ENCODE data around the gene KXD1.
"Not testable (repeated sequence)": the region's sequence is repeated elsewhere in the genome, so short reads cannot be mapped to it uniquely, and the experiment has no call there.

Gene KXD1

GRCh38 chr19:18537431-18537830 is 20.2 kb upstream of the KXD1 start:
- no peak for DNase-seq

- DNase-seq: no peak
Measured at GRCh38 chr19:18538115-18538514, 19.6 kb upstream of the KXD1 start.

GRCh38 chr19:18539372-18539771 is 18.3 kb upstream of the KXD1 start:
- no peak for DNase-seq

GRCh38 chr19:18540200-18540599 is 17.5 kb upstream of the KXD1 start:
- not testable (repeated sequence) for DNase-seq

GRCh38 chr19:18541258-18541991 is 16.2 kb upstream of the KXD1 start:
- DNase-seq: no peak

- no peak for DNase-seq
Measured at GRCh38 chr19:18541992-18542940, 15.4 kb upstream of the KXD1 start.

DNA sequence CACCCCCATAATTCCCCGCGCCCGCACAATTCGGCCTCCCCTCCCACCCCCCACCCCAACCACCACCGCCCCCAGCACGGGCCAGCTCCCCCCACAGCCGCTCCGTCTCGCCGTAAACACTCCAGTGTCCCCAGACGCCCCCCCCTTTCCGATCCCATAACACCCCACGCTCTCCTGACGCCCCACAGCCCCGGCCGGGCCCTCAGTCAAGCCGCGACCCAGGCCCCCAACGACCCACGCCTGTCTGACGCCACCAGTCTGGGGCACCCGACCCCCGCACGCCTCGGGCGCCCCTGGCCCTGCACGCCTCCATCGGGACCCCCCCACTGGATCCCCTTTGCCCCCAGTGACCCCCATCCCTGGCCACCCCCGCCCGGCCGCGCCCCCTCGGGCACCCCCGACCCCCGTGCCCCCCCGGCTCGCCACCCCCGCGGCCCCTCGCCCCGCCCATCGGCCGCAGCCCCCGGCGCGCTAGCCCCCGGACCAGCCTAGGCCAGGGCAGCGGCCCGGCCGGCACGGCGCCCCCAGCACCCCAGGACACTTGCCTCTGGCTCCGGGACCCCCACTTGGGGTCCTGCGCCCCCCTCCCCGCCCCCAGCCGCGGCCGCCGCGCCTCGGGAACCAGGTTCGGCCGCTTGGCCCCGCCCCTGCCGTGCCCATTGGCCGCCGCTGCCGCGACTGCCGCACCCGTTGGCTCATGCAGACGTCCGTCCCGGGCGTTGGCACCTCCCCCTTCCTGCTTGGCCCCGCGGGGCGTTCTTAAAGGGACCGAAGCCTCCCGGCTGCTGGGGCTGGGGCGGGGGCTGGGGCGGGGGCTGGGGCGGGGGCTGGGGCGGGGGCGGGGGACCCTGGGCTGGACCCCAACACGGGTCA is 14.5 kb upstream of the KXD1 start, which contains the start of gene FKBP8:
FKBP8 (minus strand) TSS at position 633 of the 873 bp plus-strand sequence. CDS start 1,603 bp downstream, outside the sequence.
- peak; percentile 55 to 91 for DNase-seq

GRCh38 chr19:18543814-18544475 is 13.7 kb upstream of the KXD1 start:
- peak; percentile 31 to 78 for DNase-seq

DNA sequence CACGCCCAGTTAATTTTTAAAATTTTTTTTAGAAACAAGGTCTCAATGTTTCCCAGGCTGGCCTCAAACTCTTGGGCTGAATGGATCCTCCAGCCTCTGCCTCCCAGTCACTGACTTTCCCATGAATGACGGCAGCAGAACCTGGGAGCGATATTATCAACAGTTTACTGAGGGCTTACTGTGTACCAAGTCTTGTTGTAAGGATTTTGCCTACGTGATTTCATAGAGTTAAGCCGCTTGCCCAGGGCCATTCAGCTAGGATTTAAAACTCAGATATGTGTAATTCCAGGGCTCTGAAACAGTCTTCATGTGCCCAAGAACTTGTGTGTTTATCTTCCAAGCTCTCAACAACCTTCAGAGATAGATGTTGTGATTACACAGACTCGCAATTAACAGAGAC is 6.0 kb upstream of the KXD1 start:
- DNase-seq: no peak

DNA sequence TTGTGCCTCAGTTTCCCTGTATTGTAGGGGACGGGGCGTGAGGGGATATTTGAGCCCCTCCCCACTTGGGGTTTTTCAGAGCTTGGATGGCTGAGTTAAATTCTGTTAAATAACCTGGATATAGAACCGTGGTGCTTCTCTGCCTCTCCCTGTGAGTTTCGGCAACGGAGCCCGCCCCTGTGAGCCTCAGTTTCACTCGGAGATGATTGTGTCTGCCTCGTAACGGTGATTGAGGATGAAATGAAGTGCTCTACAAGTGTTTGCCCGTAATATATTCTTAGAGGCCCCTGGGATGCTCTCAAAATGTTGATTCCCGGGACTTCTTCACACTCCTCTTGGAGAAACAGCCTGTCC is 509 bp downstream of the KXD1 start:
- DNase-seq: no peak

DNA sequence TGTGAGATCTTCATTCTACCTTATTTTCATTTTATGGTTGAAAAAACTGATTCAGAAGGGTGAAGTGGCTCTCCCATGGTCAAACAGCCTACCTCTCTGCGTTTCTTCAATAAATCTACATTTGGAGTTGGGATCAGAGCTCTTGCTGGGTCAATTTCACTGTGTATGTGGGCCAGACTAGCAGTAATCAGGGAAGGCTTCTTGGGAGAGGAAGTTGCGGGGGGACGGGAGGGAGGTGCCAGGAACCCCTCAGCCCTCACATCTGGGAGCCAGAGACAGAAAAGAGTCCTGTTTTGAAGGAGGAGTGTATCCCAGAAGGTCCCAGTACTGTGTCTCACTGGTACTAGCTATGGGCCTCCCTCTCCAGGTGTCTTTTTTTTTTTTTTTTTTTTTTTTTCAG is 934 bp downstream of the KXD1 start:
- no peak for DNase-seq

DNA sequence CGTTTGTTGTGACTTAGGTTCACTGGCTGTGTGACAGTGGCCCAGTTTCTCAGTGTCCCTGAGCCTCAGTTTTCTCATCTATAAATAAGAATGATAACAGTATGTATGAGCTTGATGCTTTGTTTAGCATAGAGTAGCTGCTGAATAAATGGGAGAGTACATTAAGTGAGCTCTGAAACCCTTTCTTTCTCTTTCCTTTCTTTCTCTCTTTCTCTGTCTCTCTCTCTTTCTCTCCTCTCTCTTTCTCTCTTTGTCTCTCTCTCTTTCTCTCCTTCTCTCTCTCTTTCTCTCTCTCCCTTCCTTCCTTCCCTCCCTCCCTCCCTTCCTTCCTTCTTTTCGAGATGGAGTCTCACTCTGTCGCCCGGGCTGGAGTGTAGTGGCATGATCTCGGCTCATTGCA is 2.0 kb downstream of the KXD1 start:
- DNase-seq: no peak

GRCh38 chr19:18562086-18562485 is 4.4 kb downstream of the KXD1 start:
- DNase-seq: no peak

GRCh38 chr19:18566953-18567352 is 9.3 kb downstream of the KXD1 start:
- DNase-seq: no peak

GRCh38 chr19:18568367-18568766 is 10.7 kb downstream of the KXD1 start:
- DNase-seq: no peak

- peak; percentile 86 to 96 for DNase-seq
Measured at GRCh38 chr19:18571564-18572344, 14.1 kb downstream of the KXD1 start, which contains the start of gene UBA52. TSS of gene UBA52 (plus strand) at chr19:18571857. CDS start at chr19:18573301, 1,444 bp downstream.

DNA sequence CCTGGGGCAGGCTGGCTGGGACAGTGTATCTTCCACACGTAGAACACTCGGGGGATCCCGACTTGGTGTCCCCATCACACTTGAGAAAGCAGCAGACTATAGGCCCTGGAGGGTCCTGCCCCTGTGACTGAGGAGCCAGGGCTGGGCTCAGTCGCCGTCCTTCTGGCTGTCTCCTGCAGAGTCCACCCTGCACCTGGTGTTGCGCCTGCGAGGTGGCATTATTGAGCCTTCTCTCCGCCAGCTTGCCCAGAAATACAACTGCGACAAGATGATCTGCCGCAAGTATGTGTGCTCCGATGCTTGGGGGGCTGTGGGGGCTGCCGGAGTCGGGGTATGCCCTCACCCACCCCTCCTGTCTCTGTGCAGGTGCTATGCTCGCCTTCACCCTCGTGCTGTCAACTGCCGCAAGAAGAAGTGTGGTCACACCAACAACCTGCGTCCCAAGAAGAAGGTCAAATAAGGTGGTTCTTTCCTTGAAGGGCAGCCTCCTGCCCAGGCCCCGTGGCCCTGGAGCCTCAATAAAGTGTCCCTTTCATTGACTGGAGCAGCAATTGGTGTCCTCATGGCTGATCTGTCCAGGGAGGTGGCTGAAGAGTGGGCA is 17.1 kb downstream of the KXD1 start:
- DNase-seq: no peak

GRCh38 chr19:18576383-18576782 is 18.7 kb downstream of the KXD1 start:
- no peak for DNase-seq

GRCh38 chr19:18577365-18577914 is 19.8 kb downstream of the KXD1 start:
- no peak for DNase-seq

GRCh38 chr19:18580311-18580710 is 22.6 kb downstream of the KXD1 start:
- no peak for DNase-seq

GRCh38 chr19:18586306-18586705 is 28.6 kb downstream of the KXD1 start:
- no peak for DNase-seq

All from NCI-H526 (cell line).